Sigmoid colon (tissue), 7 donors: ENCODE results near the gene DERA. TPM values are rescaled to one million over a fixed set of nuclear protein-coding genes. Genes with fewer than 3 reads are reported as not detected.

Experiments used
- DNase-seq: peaks from one replicate; pipeline ENCODE4 v3.0.0-alpha.2; 2019
- H3K27ac ChIP-seq, 4 donors: fragments of 200-600 bp; sonication (generic); one replicate each; pipeline ENCODE4 v1.5.1; 2016 to 2019; ENCODE audit warnings: mild to moderate bottlenecking in 1 of 4
- H3K27me3 ChIP-seq, 3 donors: fragments of 200-600 bp; sonication (generic); one replicate each; pipeline ENCODE4 v1.5.1; 2019; ENCODE audit warnings: mild to moderate bottlenecking in 1 of 3
- H3K36me3 ChIP-seq, 4 donors: fragments of 200-600 bp; sonication (generic); one replicate each; pipeline ENCODE4 v1.5.1; 2016 to 2019
- H3K4me1 ChIP-seq, 4 donors: fragments of 200-600 bp; sonication (generic); one replicate each; pipeline ENCODE4 v1.5.1; 2017 to 2019
- H3K4me3 ChIP-seq, 4 donors: fragments of 200-600 bp; sonication (generic); one replicate each; pipeline ENCODE4 v1.5.1; 2017 to 2019; ENCODE audit warnings: mild to moderate bottlenecking in 2 of 4, moderate library complexity in 1 of 4
- H3K9me3 ChIP-seq, 4 donors: fragments of 200-600 bp in 3 of 4; sonication (generic) in 3 of 4; one replicate each; pipeline versions ENCODE4 v1.5.1 to v1.6.1; 2013 to 2019
- CTCF ChIP-seq, 4 experiments: fragments of 450-650 bp in 3 of 4; fragments of 200-600 bp in 1 of 4; IDR thresholded peaks; one replicate each; pipeline ENCODE4 v1.5.1; 2016 to 2019; ENCODE audit warnings: antibody characterized with exemption in 4 of 4, mild to moderate bottlenecking in 3 of 4, moderate library complexity in 2 of 4
- EP300 ChIP-seq, 4 donors: sonication (generic); formaldehyde crosslinking; IDR thresholded peaks; one replicate each; pipeline ENCODE4 v1.6.1; 2017; ENCODE audit warnings: antibody characterized with exemption in 4 of 4
- POLR2A ChIP-seq, 2 donors: fragments of 450-650 bp; IDR thresholded peaks; one replicate each; pipeline ENCODE4 v1.6.1; 2016; ENCODE audit warnings: antibody characterized with exemption in 2 of 2, mild to moderate bottlenecking in 2 of 2, moderate library complexity in 2 of 2
- POLR2AphosphoS5 ChIP-seq, 4 donors: sonication (generic); formaldehyde crosslinking; IDR thresholded peaks; one replicate each; pipeline ENCODE4 v1.6.1; 2017; ENCODE audit warnings: antibody characterized with exemption in 4 of 4
- WGBS, 2 donors: extraction: QIAGEN DNeasy Blood & Tissue Kit; methylation state at CpG; one replicate each; pipeline ENCODE4 v1.1.7; 2013; 5-methylcytosine and 5-hydroxymethylcytosine counted together
- intact Hi-C: fragments of 100-400 bp; cut with DNase I; formaldehyde crosslinking; loops from one replicate; pipeline ENCODE4 v1.15.1; 2023
- polyA plus RNA-seq, 3 donors: library from polyadenylated mRNA; stranded (reverse); fragments of 200-250 nt; gene quantifications; one replicate each; pipeline ENCODE4 v1.2.3, GENCODE V29; 2013
- total RNA-seq, 4 donors: library from RNA; depleted of rRNA; stranded (reverse); fragments of >200 nt; gene quantifications; one replicate each; pipeline ENCODE4 v1.1.0, GENCODE V29; 2016
- donor health status: healthy with polysubstance abuse.
- donor health status: Bipolar disorder and iron deficiency.
- donor health status: healthy.

Gene DERA
- total and polyA plus RNA-seq, 7 donors, result 26.6 to 106 (median 46.4) TPM

- H3K4me1 ChIP-seq, result peaks cover 0 to 58% (median 42%) of the 10 kb centered on the region in 4 donors
- intact Hi-C loops, result loop anchor here (10.0 kb wide), 1 partner anchor 612 kb away; no protein-coding TSS in a partner anchor
- no peak for DNase-seq
- H3K4me3 ChIP-seq, result no peak overlapping the region
- peaks cover 0 to 29% (median 5%) of the 10 kb centered on the region in 4 donors for H3K36me3 ChIP-seq
- no peaks in the 10 kb centered on the region for H3K27me3 ChIP-seq
- no peak overlapping the region for H3K27ac ChIP-seq
- TF ChIP-seq POLR2A (IDR thresholded peaks at IDR 0.05) (no peak), CTCF (IDR thresholded peaks at IDR 0.05) (no peak), POLR2AphosphoS5 (IDR thresholded peaks at IDR 0.05) (no peak), EP300 (IDR thresholded peaks at IDR 0.05) (no peak)
- H3K9me3 ChIP-seq, result no peaks in the 10 kb centered on the region
- WGBS, 2 donors, result 64 to 84% methylated on average over 7 of the region's 7 CpGs
Measured at GRCh38 chr12:15886372-15887042, 24.6 kb upstream of the DERA start.

GRCh38 chr12:15887043-15887817 lies 23.9 kb upstream of the DERA start:
- WGBS, 2 donors, result 81 to 89% methylated on average over 5 of the region's 5 CpGs
- Histone ChIP-seq H3K36me3 (peaks cover 0 to 36% (median 5%) of the 10 kb centered on the region in 4 donors), H3K27me3 (no peaks in the 10 kb centered on the region), H3K27ac (no peak overlapping the region), H3K4me1 (peaks cover 0 to 58% (median 42%) of the 10 kb centered on the region in 4 donors), H3K9me3 (no peaks in the 10 kb centered on the region), H3K4me3 (no peak overlapping the region)
- TF ChIP-seq POLR2A (IDR thresholded peaks at IDR 0.05), result no peak
- no peak for TF ChIP-seq EP300 (IDR thresholded peaks at IDR 0.05)
- DNase-seq, result no peak
- intact Hi-C loops, result loop anchor here (10.0 kb wide), 1 partner anchor 612 kb away; no protein-coding TSS in a partner anchor

GRCh38 chr12:15892645-15893259 lies 18.4 kb upstream of the DERA start:
- Histone ChIP-seq H3K9me3 (no peaks in the 10 kb centered on the region), H3K4me1 (peaks cover 0 to 13% (median 5%) of the 10 kb centered on the region in 4 donors), H3K27me3 (no peaks in the 10 kb centered on the region), H3K36me3 (peaks cover 0 to 74% (median 16%) of the 10 kb centered on the region in 4 donors), H3K4me3 (no peak overlapping the region), H3K27ac (no peak overlapping the region)
- no peak for TF ChIP-seq POLR2A (IDR thresholded peaks at IDR 0.05)
- WGBS, 2 donors, result 67 to 87% methylated on average over 5 of the region's 5 CpGs
- intact Hi-C loops, result no loop called here
- DNase-seq, result no peak

GRCh38 chr12:15893260-15893659 lies 17.9 kb upstream of the DERA start:
- H3K27me3 ChIP-seq, result no peaks in the 10 kb centered on the region
- no peak for TF ChIP-seq EP300 (IDR thresholded peaks at IDR 0.05)
- TF ChIP-seq POLR2AphosphoS5 (IDR thresholded peaks at IDR 0.05), result no peak
- TF ChIP-seq CTCF (IDR thresholded peaks at IDR 0.05), result no peak
- no peak for TF ChIP-seq POLR2A (IDR thresholded peaks at IDR 0.05)
- 60 to 88% methylated on average over 3 of the region's 3 CpGs for WGBS, 2 donors
- no peak overlapping the region for H3K4me3 ChIP-seq
- no peaks in the 10 kb centered on the region for H3K9me3 ChIP-seq
- H3K36me3 ChIP-seq, result peaks cover 0 to 80% (median 16%) of the 10 kb centered on the region in 4 donors
- H3K27ac ChIP-seq, result no peak overlapping the region
- intact Hi-C loops, result no loop called here
- H3K4me1 ChIP-seq, result peaks cover 0 to 12% (median 7%) of the 10 kb centered on the region in 4 donors
- no peak for DNase-seq

GRCh38 chr12:15896867-15897266 lies 14.3 kb upstream of the DERA start:
- Histone ChIP-seq H3K27ac (no peak overlapping the region), H3K4me3 (no peak overlapping the region), H3K4me1 (peaks cover 0 to 13% (median 8%) of the 10 kb centered on the region in 4 donors), H3K27me3 (no peaks in the 10 kb centered on the region), H3K36me3 (peaks cover 9 to 83% (median 17%) of the 10 kb centered on the region in 4 donors), H3K9me3 (no peaks in the 10 kb centered on the region)
- intact Hi-C loops, result no loop called here
- 65 to 82% methylated on average over 1 of the region's 1 CpG for WGBS, 2 donors
- DNase-seq, result no peak
- TF ChIP-seq EP300 (IDR thresholded peaks at IDR 0.05) (no peak), POLR2A (IDR thresholded peaks at IDR 0.05) (no peak), POLR2AphosphoS5 (IDR thresholded peaks at IDR 0.05) (no peak), CTCF (IDR thresholded peaks at IDR 0.05) (no peak)
